ENCODE results near the gene BNIP1.

- TF ChIP-seq, protein P1, sequence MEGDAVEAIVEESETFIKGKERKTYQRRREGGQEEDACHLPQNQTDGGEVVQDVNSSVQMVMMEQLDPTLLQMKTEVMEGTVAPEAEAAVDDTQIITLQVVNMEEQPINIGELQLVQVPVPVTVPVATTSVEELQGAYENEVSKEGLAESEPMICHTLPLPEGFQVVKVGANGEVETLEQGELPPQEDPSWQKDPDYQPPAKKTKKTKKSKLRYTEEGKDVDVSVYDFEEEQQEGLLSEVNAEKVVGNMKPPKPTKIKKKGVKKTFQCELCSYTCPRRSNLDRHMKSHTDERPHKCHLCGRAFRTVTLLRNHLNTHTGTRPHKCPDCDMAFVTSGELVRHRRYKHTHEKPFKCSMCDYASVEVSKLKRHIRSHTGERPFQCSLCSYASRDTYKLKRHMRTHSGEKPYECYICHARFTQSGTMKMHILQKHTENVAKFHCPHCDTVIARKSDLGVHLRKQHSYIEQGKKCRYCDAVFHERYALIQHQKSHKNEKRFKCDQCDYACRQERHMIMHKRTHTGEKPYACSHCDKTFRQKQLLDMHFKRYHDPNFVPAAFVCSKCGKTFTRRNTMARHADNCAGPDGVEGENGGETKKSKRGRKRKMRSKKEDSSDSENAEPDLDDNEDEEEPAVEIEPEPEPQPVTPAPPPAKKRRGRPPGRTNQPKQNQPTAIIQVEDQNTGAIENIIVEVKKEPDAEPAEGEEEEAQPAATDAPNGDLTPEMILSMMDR (conservative IDR thresholded peaks at IDR 0.05; ENCODE audit: low read length), result no peak
- TF ChIP-seq EZH2phosphoT487 (IDR thresholded peaks at IDR 0.05; ENCODE audit: borderline replicate concordance), result no peak
Measured at GRCh38 chr5:173200356-173200755, 56.0 kb downstream of the BNIP1 start.
